Gastrocnemius medialis (tissue), 4 donors: ENCODE results near the gene WFDC12. TPM values are rescaled to one million over a fixed set of nuclear protein-coding genes. Genes with fewer than 3 reads are reported as not detected.

ENCODE experiments used
- ATAC-seq, 2 donors: fragments of 150-250 bp; one replicate each; pipeline ENCODE4 v1.9.1; 2016
- DNase-seq, 2 donors: peaks; one replicate each; pipeline ENCODE4 v3.0.0-alpha.2; 2019
- H3K27ac ChIP-seq, 4 donors: fragments of 200-600 bp; sonication (generic); 1 replicate in 1 of 4; 2 replicates in 3 of 4; pipeline ENCODE4 v1.5.1; 2016 to 2018; ENCODE audit warnings: mild to moderate bottlenecking in 2 of 4, moderate library complexity in 1 of 4
- H3K27me3 ChIP-seq, 3 donors: fragments of 200-600 bp; sonication (generic) in 2 of 3; 1 replicate in 1 of 3; 2 replicates in 2 of 3; pipeline versions ENCODE4 v1.5.1 to v1.6.0; 2016 to 2019; ENCODE audit warnings: mild to moderate bottlenecking in 1 of 3, moderate library complexity in 1 of 3
- H3K36me3 ChIP-seq, 2 donors: fragments of 200-600 bp; sonication (generic) in 1 of 2; one replicate each; pipeline ENCODE4 v1.5.1; 2017 to 2018
- H3K4me1 ChIP-seq, 2 donors: fragments of 200-600 bp; sonication (generic) in 1 of 2; one replicate each; pipeline ENCODE4 v1.5.1; 2016 to 2017; ENCODE audit warnings: mild to moderate bottlenecking in 2 of 2
- H3K4me3 ChIP-seq, 4 donors: fragments of 200-600 bp; sonication (generic) in 3 of 4; 1 replicate in 1 of 4; 2 replicates in 3 of 4; pipeline ENCODE4 v1.5.1; 2016 to 2019; ENCODE audit warnings: mild to moderate bottlenecking in 2 of 4
- H3K9me3 ChIP-seq, 3 donors: fragments of 200-600 bp; sonication (generic) in 2 of 3; 1 replicate in 1 of 3; 2 replicates in 2 of 3; pipeline ENCODE4 v1.5.1; 2016 to 2019
- POLR2A ChIP-seq, 2 donors: fragments of 450-650 bp; IDR thresholded peaks; one replicate each; pipeline ENCODE4 v1.6.1; 2017; ENCODE audit warnings: antibody characterized with exemption in 2 of 2, mild to moderate bottlenecking in 2 of 2, moderate library complexity in 2 of 2
- in situ Hi-C, 4 donors: fragments of 200-750 bp; cut with MboI; loops; one replicate each; pipeline versions ENCODE4 v1.15.0 to v1.8.0; 2017; ENCODE audit warnings: low sequenced_read_pairs in 4 of 4
- intact Hi-C: fragments of 100-400 bp; cut with DNase I; formaldehyde crosslinking; loops from one replicate; pipeline ENCODE4 v1.15.1; 2023; ENCODE audit warnings: low total_unique reads
- total RNA-seq, 4 donors: library from RNA; depleted of rRNA; stranded (reverse); fragments of >200 nt; gene quantifications; one replicate each; pipeline versions ENCODE4 v1.1.0 to v1.2.3, GENCODE V29; 2016
- TF ChIP-seq, protein P1 (sequence below), 5 experiments: fragments of 450-650 bp in 3 of 5; fragments of 200-600 bp in 2 of 5; sonication (generic) in 2 of 5; IDR thresholded peaks in 4 of 5; conservative IDR thresholded peaks in 1 of 5; 1 replicate in 4 of 5; 2 replicates in 1 of 5; pipeline ENCODE4 v1.5.1; 2016 to 2019; ENCODE audit warnings: antibody characterized with exemption in 5 of 5, mild to moderate bottlenecking in 3 of 5, moderate library complexity in 3 of 5

Gene WFDC12
- total RNA-seq, 4 donors from 2014 or later: not detected

- Histone ChIP-seq H3K36me3 (peaks cover 0 to 39% of the 10 kb centered on the region in 2 donors), H3K4me3 (no peak overlapping the region), H3K9me3 (no peaks in the 10 kb centered on the region), H3K27me3 (no peaks in the 10 kb centered on the region), H3K4me1 (no peaks in the 10 kb centered on the region), H3K27ac (no peak overlapping the region)
- no peak for TF ChIP-seq POLR2A (IDR thresholded peaks at IDR 0.05)
- TF ChIP-seq, protein P1, sequence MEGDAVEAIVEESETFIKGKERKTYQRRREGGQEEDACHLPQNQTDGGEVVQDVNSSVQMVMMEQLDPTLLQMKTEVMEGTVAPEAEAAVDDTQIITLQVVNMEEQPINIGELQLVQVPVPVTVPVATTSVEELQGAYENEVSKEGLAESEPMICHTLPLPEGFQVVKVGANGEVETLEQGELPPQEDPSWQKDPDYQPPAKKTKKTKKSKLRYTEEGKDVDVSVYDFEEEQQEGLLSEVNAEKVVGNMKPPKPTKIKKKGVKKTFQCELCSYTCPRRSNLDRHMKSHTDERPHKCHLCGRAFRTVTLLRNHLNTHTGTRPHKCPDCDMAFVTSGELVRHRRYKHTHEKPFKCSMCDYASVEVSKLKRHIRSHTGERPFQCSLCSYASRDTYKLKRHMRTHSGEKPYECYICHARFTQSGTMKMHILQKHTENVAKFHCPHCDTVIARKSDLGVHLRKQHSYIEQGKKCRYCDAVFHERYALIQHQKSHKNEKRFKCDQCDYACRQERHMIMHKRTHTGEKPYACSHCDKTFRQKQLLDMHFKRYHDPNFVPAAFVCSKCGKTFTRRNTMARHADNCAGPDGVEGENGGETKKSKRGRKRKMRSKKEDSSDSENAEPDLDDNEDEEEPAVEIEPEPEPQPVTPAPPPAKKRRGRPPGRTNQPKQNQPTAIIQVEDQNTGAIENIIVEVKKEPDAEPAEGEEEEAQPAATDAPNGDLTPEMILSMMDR (IDR thresholded peaks at IDR 0.05 in 4 of 5, conservative IDR thresholded peaks at IDR 0.05 in 1 of 5): peak in 1 of 5 experiments; percentile 13
- intact Hi-C loops: no loop called here
- ATAC-seq (no peak), DNase-seq (no peak)
- in situ Hi-C loops: no loop called here
These were observed 43.2 kb downstream of the WFDC12 start for GRCh38 chr20:45080867-45081624.

- TF ChIP-seq POLR2A (IDR thresholded peaks at IDR 0.05): no peak
- TF ChIP-seq, protein P1 (IDR thresholded peaks at IDR 0.05 in 4 of 5, conservative IDR thresholded peaks at IDR 0.05 in 1 of 5): no peak
- H3K27me3 ChIP-seq: no peaks in the 10 kb centered on the region
- no peaks in the 10 kb centered on the region for H3K4me1 ChIP-seq
- H3K9me3 ChIP-seq: no peaks in the 10 kb centered on the region
- DNase-seq: no peak
- no peak overlapping the region for H3K4me3 ChIP-seq
- intact Hi-C loops (no loop called here), in situ Hi-C loops (no loop called here)
- no peak overlapping the region for H3K27ac ChIP-seq
- H3K36me3 ChIP-seq: peaks cover 0 to 54% of the 10 kb centered on the region in 2 donors
- no peak for ATAC-seq
These were observed 46.7 kb downstream of the WFDC12 start for GRCh38 chr20:45077559-45077958.

Other genes starting within 250 kb of the WFDC12 start
- 10 to 100 TPM; 73.2 to 77.9 (median 75.2) TPM for gene YWHAB, start 238.8 kb downstream of the WFDC12 start, total RNA-seq
- 1 to 10 TPM in 1 of 4 donors, under 1 TPM in 3; 0.22 to 3.8 (median 0.54) TPM for gene PABPC1L, start 214.4 kb downstream of the WFDC12 start, total RNA-seq
- 10 to 100 TPM in 3 of 4 donors, 1 to 10 TPM in 1; 9.8 to 19.2 (median 17.0) TPM for gene TOMM34, start 164.1 kb downstream of the WFDC12 start, total RNA-seq
- gene STK4, start 158.0 kb downstream of the WFDC12 start, total RNA-seq: 1 to 10 TPM; 4.5 to 6.4 (median 5.5) TPM
- gene KCNS1, start 23.3 kb downstream of the WFDC12 start, total RNA-seq: not detected
- gene WFDC5, start 9.3 kb downstream of the WFDC12 start, total RNA-seq: not detected
- 1 to 10 TPM in 1 of 4 donors, not detected in 3; 1.4 TPM for gene PI3, start 50.4 kb upstream of the WFDC12 start, total RNA-seq
- gene SEMG1, start 82.6 kb upstream of the WFDC12 start, total RNA-seq: not detected
- not detected for gene SEMG2, start 96.9 kb upstream of the WFDC12 start, total RNA-seq
- gene SLPI, start 130.1 kb upstream of the WFDC12 start, total RNA-seq: 1,000 to 10,000 TPM in 1 of 4 donors, 100 to 1,000 TPM in 3; 194 to 1,792 (median 504) TPM
- not detected for gene RBPJL, start 182.4 kb upstream of the WFDC12 start, total RNA-seq
- not detected for gene MATN4, start 183.8 kb upstream of the WFDC12 start, total RNA-seq
- 100 to 1,000 TPM in 2 of 4 donors, 10 to 100 TPM in 2; 50.4 to 168 (median 97.8) TPM for gene SDC4, start 224.0 kb upstream of the WFDC12 start, total RNA-seq
- gene SYS1, start 238.7 kb upstream of the WFDC12 start, total RNA-seq: 10 to 100 TPM; 34.0 to 59.5 (median 43.7) TPM